MM.1S (cell line): ENCODE results near the gene ERO1B.

Experiments
- DNase-seq: peaks from one replicate; pipeline ENCODE4 v3.0.0-alpha.2; 2015
- H2AFZ ChIP-seq: fragments of 300-600 bp; sonication (generic); 2 replicates; pipeline ENCODE4 v1.6.0; 2016; ENCODE audit warnings: antibody characterized with exemption, low read length
- H3F3A ChIP-seq: fragments of 300-600 bp; sonication (generic); 2 replicates; pipeline ENCODE4 v1.6.1; 2016; ENCODE audit warnings: mild to moderate bottlenecking, antibody characterized with exemption, low read length, moderate library complexity, mixed read lengths; ENCODE audit not compliant: insufficient read depth
- H3K27ac ChIP-seq: fragments of 300-600 bp; sonication (generic); 2 replicates; pipeline ENCODE4 v1.5.1; 2016; ENCODE audit warnings: mild to moderate bottlenecking, low read length
- H3K27me3 ChIP-seq: fragments of 300-600 bp; sonication (generic); replicated peaks from 2 replicates; pipeline ENCODE4 v1.6.0; 2016; ENCODE audit warnings: low read length; ENCODE audit not compliant: insufficient read depth
- H3K36me3 ChIP-seq: fragments of 300-600 bp; sonication (generic); replicated peaks from 2 replicates; pipeline ENCODE4 v1.6.1; 2016; ENCODE audit warnings: mild to moderate bottlenecking, low read length, mixed read lengths; ENCODE audit not compliant: insufficient read depth
- H3K4me1 ChIP-seq: fragments of 300-600 bp; sonication (generic); 2 replicates; pipeline ENCODE4 v1.6.1; 2016; ENCODE audit warnings: low read length, mixed read lengths
- H3K4me2 ChIP-seq: fragments of 300-600 bp; sonication (generic); 2 replicates; pipeline ENCODE4 v1.6.0; 2016; ENCODE audit warnings: low read depth, low read length
- H3K4me3 ChIP-seq: fragments of 300-600 bp; sonication (generic); 2 replicates; pipeline ENCODE4 v1.5.1; 2016; ENCODE audit warnings: low read length, mixed read lengths
- H3K79me2 ChIP-seq: fragments of 300-600 bp; sonication (generic); 2 replicates; pipeline ENCODE4 v1.6.1; 2016; ENCODE audit warnings: mixed run types, low read length, mixed read lengths
- H3K9ac ChIP-seq: fragments of 300-600 bp; sonication (generic); 2 replicates; pipeline ENCODE4 v1.6.1; 2016; ENCODE audit warnings: low read length, mixed read lengths
- H3K9me2 ChIP-seq: fragments of 300-600 bp; sonication (generic); replicated peaks from 2 replicates; pipeline ENCODE4 v1.6.1; 2016; ENCODE audit warnings: mild to moderate bottlenecking, low read length, mixed read lengths; ENCODE audit not compliant: insufficient read depth
- H3K9me3 ChIP-seq: fragments of 300-600 bp; sonication (generic); replicated peaks from 2 replicates; pipeline ENCODE4 v1.6.1; 2016; ENCODE audit warnings: mild to moderate bottlenecking, low read length, mixed read lengths; ENCODE audit not compliant: insufficient read depth
- H4K20me1 ChIP-seq: fragments of 300-600 bp; sonication (generic); 2 replicates; pipeline ENCODE4 v1.6.1; 2016; ENCODE audit warnings: mild to moderate bottlenecking, low read length, moderate library complexity, mixed read lengths; ENCODE audit not compliant: insufficient read depth
- EZH2 ChIP-seq: fragments of 300-600 bp; sonication (generic); optimal IDR thresholded peaks from 2 replicates; pipeline ENCODE3; 2017; ENCODE audit warnings: low read depth, mild to moderate bottlenecking, antibody characterized with exemption, low read length, mixed read lengths
- EZH2phosphoT487 ChIP-seq: fragments of 300-600 bp; sonication (generic); IDR thresholded peaks from 2 replicates; pipeline ENCODE4 v1.6.1; 2018; ENCODE audit warnings: antibody characterized with exemption, low read length
- TF ChIP-seq, protein P1 (sequence below): fragments of 300-600 bp; sonication (generic); IDR thresholded peaks from 2 replicates; pipeline ENCODE4 v1.5.1; 2016; ENCODE audit warnings: antibody characterized with exemption, low read length, mixed read lengths

Gene ERO1B

DNA sequence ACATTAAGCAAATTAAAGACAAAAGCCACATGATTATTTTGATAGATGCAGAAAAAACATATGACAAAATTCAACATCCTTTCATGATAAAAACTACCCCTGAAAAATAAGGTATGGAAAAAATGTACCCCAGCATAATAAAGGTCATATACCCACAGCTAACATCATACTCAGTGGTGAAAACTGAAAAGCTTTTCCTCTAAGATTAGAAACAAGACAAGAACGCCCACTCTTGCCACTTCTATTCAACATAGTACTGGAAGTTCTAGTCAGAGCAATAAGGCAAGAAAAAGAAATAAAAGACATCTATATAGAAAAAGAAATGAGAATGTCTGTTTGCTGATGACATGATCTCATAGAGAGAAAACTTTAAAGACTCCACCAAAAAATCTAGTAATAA lies 20.7 kb downstream of the ERO1B start:
- H3K4me3 ChIP-seq, result no peak overlapping the region

DNA sequence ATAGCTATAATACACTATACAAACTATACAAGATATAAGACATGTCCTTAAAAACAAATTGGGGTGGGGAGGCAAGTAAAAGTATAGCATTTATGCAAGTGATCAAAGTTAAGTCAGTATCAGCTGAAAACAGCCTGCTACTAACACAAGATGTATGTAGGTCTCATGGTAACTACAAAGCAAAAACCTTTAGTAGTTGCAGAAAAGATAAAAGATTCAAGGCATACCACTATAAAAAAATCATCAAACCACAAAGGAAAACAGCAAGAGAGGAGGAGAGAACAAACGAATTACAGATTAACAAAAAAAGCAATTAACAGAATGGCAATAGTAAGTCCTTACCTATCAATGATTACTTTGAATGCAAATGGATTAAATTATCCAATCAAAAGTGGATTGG lies 22.7 kb downstream of the ERO1B start:
- no peak overlapping the region for H3K27ac ChIP-seq
- H3K9ac ChIP-seq, result no peak overlapping the region
- H3K9me2 ChIP-seq, result no peaks in the 10 kb centered on the region
- H3F3A ChIP-seq, result no peaks in the 10 kb centered on the region
- no peak for TF ChIP-seq EZH2phosphoT487
- TF ChIP-seq, protein P1, sequence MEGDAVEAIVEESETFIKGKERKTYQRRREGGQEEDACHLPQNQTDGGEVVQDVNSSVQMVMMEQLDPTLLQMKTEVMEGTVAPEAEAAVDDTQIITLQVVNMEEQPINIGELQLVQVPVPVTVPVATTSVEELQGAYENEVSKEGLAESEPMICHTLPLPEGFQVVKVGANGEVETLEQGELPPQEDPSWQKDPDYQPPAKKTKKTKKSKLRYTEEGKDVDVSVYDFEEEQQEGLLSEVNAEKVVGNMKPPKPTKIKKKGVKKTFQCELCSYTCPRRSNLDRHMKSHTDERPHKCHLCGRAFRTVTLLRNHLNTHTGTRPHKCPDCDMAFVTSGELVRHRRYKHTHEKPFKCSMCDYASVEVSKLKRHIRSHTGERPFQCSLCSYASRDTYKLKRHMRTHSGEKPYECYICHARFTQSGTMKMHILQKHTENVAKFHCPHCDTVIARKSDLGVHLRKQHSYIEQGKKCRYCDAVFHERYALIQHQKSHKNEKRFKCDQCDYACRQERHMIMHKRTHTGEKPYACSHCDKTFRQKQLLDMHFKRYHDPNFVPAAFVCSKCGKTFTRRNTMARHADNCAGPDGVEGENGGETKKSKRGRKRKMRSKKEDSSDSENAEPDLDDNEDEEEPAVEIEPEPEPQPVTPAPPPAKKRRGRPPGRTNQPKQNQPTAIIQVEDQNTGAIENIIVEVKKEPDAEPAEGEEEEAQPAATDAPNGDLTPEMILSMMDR, result no peak
- TF ChIP-seq EZH2, result no peak
- DNase-seq, result no peak
- H3K79me2 ChIP-seq, result no peaks in the 10 kb centered on the region
- H3K4me2 ChIP-seq, result no peak overlapping the region
- no peaks in the 10 kb centered on the region for H4K20me1 ChIP-seq
- no peak overlapping the region for H2AFZ ChIP-seq
- H3K4me1 ChIP-seq, result no peaks in the 10 kb centered on the region
- no peaks in the 10 kb centered on the region for H3K36me3 ChIP-seq
- no peaks in the 10 kb centered on the region for H3K9me3 ChIP-seq
- no peak overlapping the region for H3K4me3 ChIP-seq
- H3K27me3 ChIP-seq, result no peaks in the 10 kb centered on the region

More for the DNA sequence above, 20.7 kb downstream of the ERO1B start:
- TF ChIP-seq, protein P1, result no peak
- no peak for TF ChIP-seq EZH2phosphoT487
- TF ChIP-seq EZH2, result no peak
- H2AFZ ChIP-seq, result no peak overlapping the region
- H3K9me3 ChIP-seq, result no peaks in the 10 kb centered on the region
- no peak for DNase-seq
- no peaks in the 10 kb centered on the region for H3K9me2 ChIP-seq
- H3K4me2 ChIP-seq, result no peak overlapping the region
- H3K27ac ChIP-seq, result no peak overlapping the region
- no peaks in the 10 kb centered on the region for H3K4me1 ChIP-seq
- no peaks in the 10 kb centered on the region for H4K20me1 ChIP-seq
- no peaks in the 10 kb centered on the region for H3K36me3 ChIP-seq
- H3F3A ChIP-seq, result no peaks in the 10 kb centered on the region
- H3K9ac ChIP-seq, result no peak overlapping the region
- no peaks in the 10 kb centered on the region for H3K79me2 ChIP-seq
- no peaks in the 10 kb centered on the region for H3K27me3 ChIP-seq

DNA sequence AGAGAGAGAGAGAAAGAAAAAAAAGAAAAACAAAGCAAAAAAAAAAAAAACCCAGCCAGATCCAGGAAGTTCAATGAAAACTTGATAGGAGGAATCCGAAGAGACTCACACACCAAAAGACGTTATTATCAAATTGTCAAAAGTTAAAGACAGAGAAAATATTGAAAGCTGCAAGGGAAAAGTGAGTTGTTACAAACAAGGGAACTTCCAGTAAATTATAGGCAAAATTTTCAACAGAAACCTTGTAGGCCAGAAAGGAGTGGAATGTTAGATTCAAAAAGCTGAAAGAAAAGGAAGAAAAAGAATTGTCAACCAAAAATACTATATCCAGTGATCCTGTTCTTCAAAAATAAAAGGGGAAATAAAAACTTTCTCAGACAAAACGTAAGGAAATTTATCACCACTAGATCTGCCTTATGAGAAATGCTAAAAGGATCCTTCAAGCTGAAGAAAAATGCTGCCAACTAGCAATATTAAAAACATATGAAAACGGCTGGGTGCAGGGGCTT lies 23.6 kb downstream of the ERO1B start:
- TF ChIP-seq EZH2phosphoT487 (no peak), EZH2 (no peak)
- TF ChIP-seq, protein P1, result no peak
- no peak overlapping the region for H3K4me2 ChIP-seq
- no peaks in the 10 kb centered on the region for H3K9me2 ChIP-seq

More for the DNA sequence above, 23.6 kb downstream of the ERO1B start:
- Histone ChIP-seq H3K27me3 (no peaks in the 10 kb centered on the region), H2AFZ (no peak overlapping the region), H3K4me3 (no peak overlapping the region), H3K79me2 (no peaks in the 10 kb centered on the region), H3F3A (no peaks in the 10 kb centered on the region), H3K27ac (no peak overlapping the region), H3K36me3 (no peaks in the 10 kb centered on the region), H3K9me3 (no peaks in the 10 kb centered on the region), H3K9ac (no peak overlapping the region), H4K20me1 (no peaks in the 10 kb centered on the region), H3K4me1 (no peaks in the 10 kb centered on the region)
- DNase-seq, result no peak
